Measurements from ENCODE around the gene SPRTN.

Gene SPRTN

DNA sequence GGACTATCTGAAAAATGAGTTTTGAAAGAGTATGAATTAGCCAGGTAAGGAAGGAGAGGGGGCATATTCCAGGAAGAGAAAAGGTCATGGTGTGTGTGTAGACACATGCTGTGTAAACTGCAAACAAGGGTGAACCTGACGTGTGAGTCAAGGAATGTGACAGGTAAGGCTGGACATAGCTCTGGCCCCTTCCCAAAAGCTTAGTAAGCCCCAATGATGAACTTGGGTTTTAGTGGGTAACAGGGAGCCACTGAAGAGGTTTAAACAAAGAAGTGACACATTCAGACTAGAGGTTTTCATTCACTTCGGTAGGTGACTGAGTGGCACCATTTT is 47.3 kb downstream of the SPRTN start:
- Histone ChIP-seq H3K4me1 (ENCODE audit: low read length) (peaks cover 6% of the 10 kb centered on the region), H3K4me2 (ENCODE audit: low read length) (no peak overlapping the region), H3K27me3 (ENCODE audit: low read depth, low read length) (no peaks in the 10 kb centered on the region), H3K36me3 (replicated peaks; ENCODE audit: low read depth, low read length) (peaks cover 10% of the 10 kb centered on the region), H3K27ac (ENCODE audit: low read length) (no peak overlapping the region), H3K4me3 (ENCODE audit: low read length) (no peak overlapping the region), H3K79me2 (ENCODE audit: low read length) (peaks cover 78% of the 10 kb centered on the region), H3K9ac (ENCODE audit: low read length) (no peak overlapping the region), H4K20me1 (ENCODE audit: insufficient read depth, low read length) (peaks cover 96% of the 10 kb centered on the region), H2AFZ (ENCODE audit: low read depth, low read length) (no peak overlapping the region), H3K9me3 (ENCODE audit: insufficient read depth, low read length) (no peaks in the 10 kb centered on the region)
- no peak for TF ChIP-seq EZH2phosphoT487 (IDR thresholded peaks at IDR 0.05; ENCODE audit: low read depth)
- TF ChIP-seq, protein P1, sequence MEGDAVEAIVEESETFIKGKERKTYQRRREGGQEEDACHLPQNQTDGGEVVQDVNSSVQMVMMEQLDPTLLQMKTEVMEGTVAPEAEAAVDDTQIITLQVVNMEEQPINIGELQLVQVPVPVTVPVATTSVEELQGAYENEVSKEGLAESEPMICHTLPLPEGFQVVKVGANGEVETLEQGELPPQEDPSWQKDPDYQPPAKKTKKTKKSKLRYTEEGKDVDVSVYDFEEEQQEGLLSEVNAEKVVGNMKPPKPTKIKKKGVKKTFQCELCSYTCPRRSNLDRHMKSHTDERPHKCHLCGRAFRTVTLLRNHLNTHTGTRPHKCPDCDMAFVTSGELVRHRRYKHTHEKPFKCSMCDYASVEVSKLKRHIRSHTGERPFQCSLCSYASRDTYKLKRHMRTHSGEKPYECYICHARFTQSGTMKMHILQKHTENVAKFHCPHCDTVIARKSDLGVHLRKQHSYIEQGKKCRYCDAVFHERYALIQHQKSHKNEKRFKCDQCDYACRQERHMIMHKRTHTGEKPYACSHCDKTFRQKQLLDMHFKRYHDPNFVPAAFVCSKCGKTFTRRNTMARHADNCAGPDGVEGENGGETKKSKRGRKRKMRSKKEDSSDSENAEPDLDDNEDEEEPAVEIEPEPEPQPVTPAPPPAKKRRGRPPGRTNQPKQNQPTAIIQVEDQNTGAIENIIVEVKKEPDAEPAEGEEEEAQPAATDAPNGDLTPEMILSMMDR (IDR thresholded peaks at IDR 0.05; ENCODE audit: low read depth, low read length), result no peak

DNA sequence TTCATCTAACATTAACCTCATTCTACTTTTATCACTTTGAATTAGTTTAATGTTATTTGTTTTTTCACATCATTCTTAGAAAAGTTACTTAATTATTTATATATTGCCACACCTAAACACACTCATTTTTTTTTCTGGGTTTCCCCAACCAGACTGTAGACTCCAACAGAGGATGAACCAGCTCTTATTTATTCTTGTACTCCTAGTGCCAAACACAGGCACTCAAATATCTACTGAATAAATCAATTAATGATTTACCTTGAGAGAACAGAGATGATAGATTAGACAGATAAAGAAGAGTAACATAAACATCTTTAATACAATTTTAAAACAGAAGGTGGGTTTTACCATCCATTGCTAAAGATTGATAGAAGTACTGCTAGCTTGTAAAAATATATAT is 48.4 kb downstream of the SPRTN start:
- H3K4me2 ChIP-seq (ENCODE audit: low read length), result no peak overlapping the region
- peaks cover 95% of the 10 kb centered on the region for H4K20me1 ChIP-seq (ENCODE audit: insufficient read depth, low read length)
- peaks cover 7% of the 10 kb centered on the region for H3K4me1 ChIP-seq (ENCODE audit: low read length)

DNA sequence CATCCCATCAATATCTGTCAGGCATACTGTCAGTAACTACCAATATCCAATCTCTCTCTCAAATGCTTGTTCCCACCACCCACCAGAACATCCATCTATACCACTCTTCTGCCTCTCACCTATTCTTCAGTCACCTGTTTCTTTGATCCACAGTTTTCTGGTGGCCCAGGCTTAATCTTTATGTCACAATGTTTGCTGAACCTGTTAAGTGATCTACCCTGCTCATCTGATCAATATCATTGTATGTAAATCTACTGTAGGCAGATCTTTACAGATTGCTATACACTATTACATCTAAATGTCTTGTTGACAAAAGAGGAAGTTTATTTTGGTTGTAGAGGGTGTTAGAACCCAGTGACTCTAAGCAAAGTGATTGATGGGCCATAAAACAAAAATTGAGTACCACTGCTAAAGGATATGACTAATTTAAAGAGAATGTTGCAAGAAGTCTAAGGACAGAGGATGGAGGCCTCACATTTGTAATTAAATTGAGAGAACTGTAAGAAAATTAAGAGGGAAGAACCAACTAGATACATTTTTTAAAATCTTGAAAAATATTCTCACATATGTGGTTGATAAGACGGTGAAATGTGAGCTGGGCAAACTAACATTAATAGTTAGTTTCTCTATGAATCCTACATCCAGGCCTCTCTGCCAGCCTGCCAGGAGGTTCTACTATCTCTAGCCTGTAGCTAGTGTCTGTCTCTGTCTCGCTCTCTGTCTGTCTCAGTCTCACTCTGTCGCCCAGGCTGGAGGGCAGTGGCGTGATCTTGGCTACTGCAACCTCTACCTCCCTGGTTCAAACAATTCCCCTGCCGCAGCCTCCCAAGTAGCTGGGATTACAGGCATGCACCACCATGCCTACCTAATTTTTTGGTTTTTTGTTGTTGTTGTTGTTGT is 49.9 kb downstream of the SPRTN start:
- Histone ChIP-seq H3K9me3 (ENCODE audit: insufficient read depth, low read length) (no peaks in the 10 kb centered on the region), H3K79me2 (ENCODE audit: low read length) (peaks cover 75% of the 10 kb centered on the region), H3K4me3 (ENCODE audit: low read length) (no peak overlapping the region), H3K27me3 (ENCODE audit: low read depth, low read length) (no peaks in the 10 kb centered on the region), H3K4me1 (ENCODE audit: low read length) (peaks cover 7% of the 10 kb centered on the region), H2AFZ (ENCODE audit: low read depth, low read length) (no peak overlapping the region), H3K36me3 (replicated peaks; ENCODE audit: low read depth, low read length) (peaks cover 15% of the 10 kb centered on the region), H3K9ac (ENCODE audit: low read length) (no peak overlapping the region), H3K27ac (ENCODE audit: low read length) (no peak overlapping the region), H3K4me2 (ENCODE audit: low read length) (no peak overlapping the region), H4K20me1 (ENCODE audit: insufficient read depth, low read length) (peaks cover 92% of the 10 kb centered on the region)
- TF ChIP-seq, protein P1 (IDR thresholded peaks at IDR 0.05; ENCODE audit: low read depth, low read length), result no peak
- no peak for TF ChIP-seq EZH2phosphoT487 (IDR thresholded peaks at IDR 0.05; ENCODE audit: low read depth)

More for the DNA sequence above, 48.4 kb downstream of the SPRTN start:
- Histone ChIP-seq H2AFZ (ENCODE audit: low read depth, low read length) (no peak overlapping the region), H3K9me3 (ENCODE audit: insufficient read depth, low read length) (no peaks in the 10 kb centered on the region), H3K9ac (ENCODE audit: low read length) (no peak overlapping the region), H3K27me3 (ENCODE audit: low read depth, low read length) (no peaks in the 10 kb centered on the region), H3K79me2 (ENCODE audit: low read length) (peaks cover 81% of the 10 kb centered on the region), H3K4me3 (ENCODE audit: low read length) (no peak overlapping the region), H3K27ac (ENCODE audit: low read length) (no peak overlapping the region), H3K36me3 (replicated peaks; ENCODE audit: low read depth, low read length) (peaks cover 10% of the 10 kb centered on the region)
- TF ChIP-seq EZH2phosphoT487 (IDR thresholded peaks at IDR 0.05; ENCODE audit: low read depth), result no peak
- TF ChIP-seq, protein P1 (IDR thresholded peaks at IDR 0.05; ENCODE audit: low read depth, low read length), result no peak

DNA sequence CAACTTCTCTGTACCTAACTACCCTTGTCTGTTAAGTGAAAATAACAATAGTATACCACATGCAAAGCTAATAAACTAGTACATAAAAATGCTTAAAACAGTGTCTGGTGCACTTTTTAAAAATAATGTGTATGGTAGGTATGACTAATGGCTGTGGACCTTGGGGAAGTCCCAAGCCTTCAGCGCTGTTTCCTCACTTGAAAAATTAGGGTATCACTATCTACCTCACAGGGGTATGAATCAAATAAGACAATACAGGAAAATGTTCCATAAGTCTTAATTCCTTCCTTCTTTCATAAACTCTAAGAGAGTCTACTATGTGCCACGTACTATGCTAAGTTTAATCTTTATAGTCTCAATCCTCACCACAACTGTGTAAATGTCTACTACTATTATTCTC is 52.0 kb downstream of the SPRTN start:
- no peak overlapping the region for H3K9ac ChIP-seq (ENCODE audit: low read length)
- peaks cover 7% of the 10 kb centered on the region for H3K4me1 ChIP-seq (ENCODE audit: low read length)
- H3K9me3 ChIP-seq (ENCODE audit: insufficient read depth, low read length), result no peaks in the 10 kb centered on the region
- H3K27me3 ChIP-seq (ENCODE audit: low read depth, low read length), result no peaks in the 10 kb centered on the region
- H3K79me2 ChIP-seq (ENCODE audit: low read length), result peaks cover 73% of the 10 kb centered on the region
- H3K4me2 ChIP-seq (ENCODE audit: low read length), result no peak overlapping the region
- H2AFZ ChIP-seq (ENCODE audit: low read depth, low read length), result no peak overlapping the region
- H3K27ac ChIP-seq (ENCODE audit: low read length), result no peak overlapping the region
- H3K4me3 ChIP-seq (ENCODE audit: low read length), result no peak overlapping the region
- TF ChIP-seq, protein P1 (IDR thresholded peaks at IDR 0.05; ENCODE audit: low read depth, low read length), result no peak
- no peak for TF ChIP-seq EZH2phosphoT487 (IDR thresholded peaks at IDR 0.05; ENCODE audit: low read depth)
- peaks cover 90% of the 10 kb centered on the region for H4K20me1 ChIP-seq (ENCODE audit: insufficient read depth, low read length)
- H3K36me3 ChIP-seq (replicated peaks; ENCODE audit: low read depth, low read length), result peaks cover 13% of the 10 kb centered on the region

All from OCI-LY3 (cell line).